OCI-LY7 (cell line): ENCODE measurements around the gene MRPL11. TPM values are rescaled to one million over a fixed set of nuclear protein-coding genes. Genes with fewer than 3 reads are reported as not detected.
A peak's percentile ranks its signal among the peaks of the same experiment; 100 is the strongest.

ENCODE experiments used
- BruUV-seq: library from RNA; stranded (reverse); fragments of 400-500 nt; replicated peaks from 2 replicates; lab custom pipeline; 2021; lab: Mats Ljungman, UMichigan
- CTCF ChIA-PET: fragments of 300-600 bp; sonication (Branson Sonifier 250); formaldehyde crosslinking; loops from one replicate; lab custom pipeline; 2022; ENCODE audit warnings: antibody characterized with exemption; ENCODE audit not compliant: unreplicated experiment; lab: Charles Lee
- POLR2A ChIA-PET: fragments of 300-600 bp; sonication (Branson Sonifier 250); formaldehyde crosslinking; loops from one replicate; lab custom pipeline; 2022; ENCODE audit warnings: antibody characterized with exemption; lab: Charles Lee
- DNase-seq: peaks from one replicate; pipeline ENCODE4 v3.0.0-alpha.2; 2015; ENCODE audit warnings: low spot score
- H2AFZ ChIP-seq: fragments of 200-600 bp; sonication (generic), shearing (Covaris generic); 2 replicates; pipeline ENCODE4 v1.6.1; 2014; ENCODE audit warnings: mild to moderate bottlenecking, antibody characterized with exemption, low read length, moderate library complexity
- H3K27ac ChIP-seq: fragments of 200-600 bp; sonication (generic); 2 replicates; pipeline ENCODE4 v1.5.1; 2014; ENCODE audit warnings: mixed run types, low read depth, mild to moderate bottlenecking, moderate library complexity, low read length, inconsistent platforms; ENCODE audit not compliant: poor library complexity, severe bottlenecking
- H3K36me3 ChIP-seq: fragments of 200-600 bp; sonication (generic); 2 replicates; pipeline ENCODE4 v1.6.1; 2014; ENCODE audit warnings: mild to moderate bottlenecking, antibody characterized with exemption, low read length, moderate library complexity, mixed read lengths; ENCODE audit not compliant: insufficient read depth
- H3K4me1 ChIP-seq: fragments of 200-600 bp; sonication (generic); 2 replicates; pipeline ENCODE4 v1.5.1; 2014; ENCODE audit warnings: mild to moderate bottlenecking, low read length; ENCODE audit not compliant: insufficient read depth, poor library complexity, severe bottlenecking
- H3K4me2 ChIP-seq: fragments of 200-600 bp; sonication (generic); 2 replicates; pipeline ENCODE4 v1.6.1; 2014; ENCODE audit warnings: mild to moderate bottlenecking, low read length
- H3K4me3 ChIP-seq: fragments of 200-600 bp; sonication (generic); 2 replicates; pipeline ENCODE4 v1.5.1; 2014; ENCODE audit warnings: mild to moderate bottlenecking, low read depth, low read length; ENCODE audit not compliant: poor library complexity, severe bottlenecking
- H3K79me2 ChIP-seq: fragments of 200-600 bp; sonication (generic); 2 replicates; pipeline ENCODE4 v1.6.1; 2016; ENCODE audit warnings: low read depth, mild to moderate bottlenecking, low read length, moderate library complexity, mixed read lengths; ENCODE audit not compliant: insufficient read depth
- H3K9me2 ChIP-seq: fragments of 200-600 bp; sonication (generic); 2 replicates; pipeline ENCODE4 v1.6.1; 2016; ENCODE audit warnings: mild to moderate bottlenecking, low read length, mixed read lengths; ENCODE audit not compliant: insufficient read depth
- H3K9me3 ChIP-seq: fragments of 200-600 bp; sonication (generic); 2 replicates; pipeline ENCODE4 v1.6.1; 2014; ENCODE audit warnings: mild to moderate bottlenecking, mixed run types, low read length, mixed read lengths
- H4K20me1 ChIP-seq: fragments of 200-600 bp; sonication (generic); 2 replicates; pipeline ENCODE4 v1.6.1; 2014; ENCODE audit warnings: mild to moderate bottlenecking, antibody characterized with exemption, low read length, moderate library complexity, mixed read lengths; ENCODE audit not compliant: insufficient read depth
- EZH2phosphoT487 ChIP-seq: fragments of 200-600 bp; sonication (generic); IDR thresholded peaks from 2 replicates; pipeline ENCODE4 v1.6.1; 2018; ENCODE audit warnings: low read depth, borderline replicate concordance, mild to moderate bottlenecking, mixed run types, antibody characterized with exemption, low read length, moderate library complexity, mixed read lengths
- intact Hi-C: fragments of 100-400 bp; cut with micrococcal nuclease; formaldehyde crosslinking; loops from one replicate; pipeline ENCODE4 v1.10.0; 2022; ENCODE audit not compliant: unreplicated experiment
- small RNA-seq: library from RNA; depleted of rRNA; stranded (forward); fragments of <200 nt; gene quantifications from one replicate; pipeline ENCODE3, GENCODE V24; 2014
- total RNA-seq, 2 experiments: library from RNA; depleted of rRNA in 1 of 2; stranded (reverse); fragments of >200 nt in 1 of 2; shearing (Covaris generic) in 1 of 2; gene quantifications; 2 replicates each; pipeline ENCODE4 v1.2.3, GENCODE V29; 2014 to 2022
- TF ChIP-seq, protein P1 (sequence below): fragments of 200-600 bp; sonication (generic); conservative IDR thresholded peaks from 2 replicates; pipeline ENCODE4 v1.5.1; 2014; ENCODE audit warnings: mild to moderate bottlenecking, antibody characterized with exemption, low read length, moderate library complexity, mixed read lengths

Gene MRPL11
- total RNA-seq, 2 experiments from 2014 or later: 88.6 to 101 TPM

DNA sequence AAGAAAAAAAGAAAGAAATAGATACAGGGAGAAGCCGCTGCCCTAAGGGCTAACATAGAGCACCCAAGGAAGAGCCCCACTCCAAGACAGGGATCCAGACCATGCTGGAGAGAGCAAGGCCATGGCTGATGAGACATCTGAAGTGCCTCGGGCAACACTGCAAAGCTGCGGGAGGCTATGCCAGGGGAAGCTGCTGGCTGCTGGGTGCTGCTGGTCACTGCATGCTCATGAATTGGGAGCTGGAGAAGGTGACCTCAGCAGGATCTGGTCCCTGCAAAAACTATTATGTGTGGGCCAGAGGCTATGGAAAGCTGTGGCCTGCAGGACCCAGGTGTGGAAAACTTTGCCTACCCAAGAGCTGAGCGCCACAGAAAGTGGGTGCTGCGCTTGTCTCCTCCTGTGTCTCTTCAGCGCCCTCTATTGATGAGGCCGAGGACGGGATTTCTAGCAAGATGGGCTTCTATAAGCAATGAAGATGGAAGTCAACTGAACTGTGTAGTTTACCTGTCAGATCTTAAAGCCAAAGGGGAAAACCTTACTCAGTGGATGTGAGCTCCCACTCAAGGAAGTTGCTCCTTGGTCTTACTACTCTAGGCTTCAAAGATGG, 49.8 kb downstream of the MRPL11 start:
- BruUV-seq: no TSS peak
- no peaks in the 10 kb centered on the region for H3K9me3 ChIP-seq
- intact Hi-C loops: loop anchor here (1.0 kb wide), 1 partner anchor 78 kb away; no protein-coding TSS in a partner anchor
- peaks cover 33% of the 10 kb centered on the region for H3K4me1 ChIP-seq
- H3K9me2 ChIP-seq: no peaks in the 10 kb centered on the region
- POLR2A ChIA-PET: interaction anchor here (0.6 to 1.1 kb wide), 5 partner anchors 9 to 76 kb away, joined by 3 to 5 read pairs (median 3); partner anchors contain the start of gene MRPL11
- H3K27ac ChIP-seq: no peak overlapping the region
- TF ChIP-seq, protein P1, sequence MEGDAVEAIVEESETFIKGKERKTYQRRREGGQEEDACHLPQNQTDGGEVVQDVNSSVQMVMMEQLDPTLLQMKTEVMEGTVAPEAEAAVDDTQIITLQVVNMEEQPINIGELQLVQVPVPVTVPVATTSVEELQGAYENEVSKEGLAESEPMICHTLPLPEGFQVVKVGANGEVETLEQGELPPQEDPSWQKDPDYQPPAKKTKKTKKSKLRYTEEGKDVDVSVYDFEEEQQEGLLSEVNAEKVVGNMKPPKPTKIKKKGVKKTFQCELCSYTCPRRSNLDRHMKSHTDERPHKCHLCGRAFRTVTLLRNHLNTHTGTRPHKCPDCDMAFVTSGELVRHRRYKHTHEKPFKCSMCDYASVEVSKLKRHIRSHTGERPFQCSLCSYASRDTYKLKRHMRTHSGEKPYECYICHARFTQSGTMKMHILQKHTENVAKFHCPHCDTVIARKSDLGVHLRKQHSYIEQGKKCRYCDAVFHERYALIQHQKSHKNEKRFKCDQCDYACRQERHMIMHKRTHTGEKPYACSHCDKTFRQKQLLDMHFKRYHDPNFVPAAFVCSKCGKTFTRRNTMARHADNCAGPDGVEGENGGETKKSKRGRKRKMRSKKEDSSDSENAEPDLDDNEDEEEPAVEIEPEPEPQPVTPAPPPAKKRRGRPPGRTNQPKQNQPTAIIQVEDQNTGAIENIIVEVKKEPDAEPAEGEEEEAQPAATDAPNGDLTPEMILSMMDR: peak; percentile 88
- TF ChIP-seq EZH2phosphoT487: no peak
- no peaks in the 10 kb centered on the region for H3K36me3 ChIP-seq
- DNase-seq: peak; percentile 80
- no peak overlapping the region for H3K4me2 ChIP-seq
- no peaks in the 10 kb centered on the region for H4K20me1 ChIP-seq
- no peak overlapping the region for H2AFZ ChIP-seq
- CTCF ChIA-PET: interaction anchor here (0.8 to 0.9 kb wide), 2 partner anchors 33 to 58 kb away, joined by 3 read pairs; no protein-coding TSS in a partner anchor
- no peak overlapping the region for H3K4me3 ChIP-seq
- no peaks in the 10 kb centered on the region for H3K79me2 ChIP-seq

DNA sequence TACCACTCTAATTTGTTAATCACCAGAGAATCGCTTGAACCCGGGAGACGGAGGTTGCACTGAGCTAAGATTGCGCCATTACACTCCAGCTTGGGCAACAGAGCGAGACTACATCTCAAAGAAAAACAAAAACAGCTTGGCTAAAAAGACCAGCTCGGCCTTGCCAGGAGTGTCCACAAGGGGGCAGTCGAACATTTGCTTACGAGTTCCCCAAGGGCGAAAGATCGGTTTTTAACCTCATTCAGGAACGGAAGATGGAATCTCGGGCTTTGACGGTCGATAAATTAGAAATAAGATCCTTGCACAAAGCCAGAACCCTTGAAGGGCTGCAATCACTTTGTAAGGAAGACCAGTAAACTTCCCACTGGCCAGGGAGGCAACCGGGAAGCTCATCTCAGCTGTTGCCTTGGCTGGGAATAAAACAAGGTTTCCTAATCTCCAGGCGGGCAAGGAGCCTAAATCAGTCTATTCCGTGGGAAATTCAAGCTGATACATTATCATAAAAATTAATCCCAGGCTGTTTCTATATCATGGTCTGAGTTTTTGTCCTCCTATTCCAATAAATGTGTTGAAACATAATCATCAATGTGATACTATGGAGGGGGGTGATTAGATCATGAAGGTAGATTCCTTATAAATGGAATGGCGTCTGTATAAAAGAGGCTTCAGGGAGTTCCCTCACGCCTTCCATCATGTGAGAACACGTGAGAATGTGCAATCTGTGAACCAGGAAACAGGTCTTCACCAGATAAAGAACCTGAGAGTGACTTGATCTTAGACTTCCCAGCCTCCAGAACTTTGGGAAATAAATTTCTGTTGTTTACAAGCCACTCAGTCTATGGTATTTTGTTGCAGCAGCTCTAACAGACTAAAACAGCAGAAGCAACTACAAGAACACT, 52.2 kb downstream of the MRPL11 start:
- intact Hi-C loops: loop anchor here (1.0 to 2.0 kb wide), 3 partner anchors 14 to 44 kb away; no protein-coding TSS in a partner anchor
- TF ChIP-seq, protein P1: peak; percentile 97
- no peak for TF ChIP-seq EZH2phosphoT487
- CTCF ChIA-PET: interaction anchor here (0.8 to 1.5 kb wide), 6 partner anchors 10 to 74 kb away, joined by 3 to 7 read pairs (median 4); partner anchors contain the start of genes MRPL11 and SLC29A2
- no peaks in the 10 kb centered on the region for H3K79me2 ChIP-seq
- H2AFZ ChIP-seq: peak overlapping the region; percentile 89
- peak overlapping the region; percentile 67 for H3K4me2 ChIP-seq
- no peaks in the 10 kb centered on the region for H3K9me2 ChIP-seq
- H3K27ac ChIP-seq: no peak overlapping the region
- POLR2A ChIA-PET: interaction anchor here (0.6 to 1.4 kb wide), 6 partner anchors 9 to 619 kb away, joined by 3 to 8 read pairs (median 4); partner anchors contain the start of genes MRPL11 and SLC29A2
- H3K36me3 ChIP-seq: no peaks in the 10 kb centered on the region
- H3K4me1 ChIP-seq: peaks cover 24% of the 10 kb centered on the region
- H3K9me3 ChIP-seq: no peaks in the 10 kb centered on the region
- peak; percentile 91 for DNase-seq
- H4K20me1 ChIP-seq: no peaks in the 10 kb centered on the region
- no TSS peak for BruUV-seq
- H3K4me3 ChIP-seq: peak overlapping the region; percentile 42

Small RNA genes within 50 kb of the gene (small RNA-seq; reads per million reads assigned to genes)
- gene RF00416 (not detected), gene RNU1-84P (0.21 reads per million)

Other genes starting within 250 kb of the MRPL11 start
- 19.8 and 22.1 TPM in 2 replicates for gene KLC2, start 181.1 kb downstream of the MRPL11 start, total RNA-seq (2014; rRNA removed; shearing (Covaris generic))
- 43.6 and 55.2 TPM in 2 replicates for gene KLC2, start 181.1 kb downstream of the MRPL11 start, total RNA-seq (2022)
- gene RAB1B, start 170.2 kb downstream of the MRPL11 start, total RNA-seq (2014; rRNA removed; shearing (Covaris generic)): 69.2 and 77.7 TPM in 2 replicates
- gene RAB1B, start 170.2 kb downstream of the MRPL11 start, total RNA-seq (2022): 81.8 and 88.1 TPM in 2 replicates
- gene CNIH2, start 160.7 kb downstream of the MRPL11 start, total RNA-seq (2014; rRNA removed; shearing (Covaris generic)): 0.23 and 0.60 TPM in 2 replicates
- 2.7 and 3.5 TPM in 2 replicates for gene CNIH2, start 160.7 kb downstream of the MRPL11 start, total RNA-seq (2022)
- 63.9 and 73.4 TPM in 2 replicates for gene YIF1A, start 149.7 kb downstream of the MRPL11 start, total RNA-seq (2014; rRNA removed; shearing (Covaris generic))
- gene YIF1A, start 149.7 kb downstream of the MRPL11 start, total RNA-seq (2022): 44.9 and 57.2 TPM in 2 replicates
- not detected in 2 replicates for gene TMEM151A, start 147.0 kb downstream of the MRPL11 start, total RNA-seq (2014; rRNA removed; shearing (Covaris generic))
- not detected in 2 replicates for gene TMEM151A, start 147.0 kb downstream of the MRPL11 start, total RNA-seq (2022)
- gene CD248, start 121.8 kb downstream of the MRPL11 start, total RNA-seq (2014; rRNA removed; shearing (Covaris generic)): 0.08 TPM in 1 of 2 replicates, not detected in the other
- 0.18 and 0.46 TPM in 2 replicates for gene CD248, start 121.8 kb downstream of the MRPL11 start, total RNA-seq (2022)
- gene RIN1, start 102.4 kb downstream of the MRPL11 start, total RNA-seq (2014; rRNA removed; shearing (Covaris generic)): 1.2 and 1.6 TPM in 2 replicates
- 2.9 and 3.7 TPM in 2 replicates for gene RIN1, start 102.4 kb downstream of the MRPL11 start, total RNA-seq (2022)
- gene BRMS1, start 93.7 kb downstream of the MRPL11 start, total RNA-seq (2014; rRNA removed; shearing (Covaris generic)): 43.8 and 56.2 TPM in 2 replicates
- 35.9 and 43.1 TPM in 2 replicates for gene BRMS1, start 93.7 kb downstream of the MRPL11 start, total RNA-seq (2022)
- gene B4GAT1, start 91.2 kb downstream of the MRPL11 start, total RNA-seq (2014; rRNA removed; shearing (Covaris generic)): 10.7 and 11.7 TPM in 2 replicates
- gene B4GAT1, start 91.2 kb downstream of the MRPL11 start, total RNA-seq (2022): 9.4 and 9.8 TPM in 2 replicates
- gene SLC29A2, start 67.1 kb downstream of the MRPL11 start, total RNA-seq (2014; rRNA removed; shearing (Covaris generic)): 24.7 and 33.6 TPM in 2 replicates
- 55.6 and 56.4 TPM in 2 replicates for gene SLC29A2, start 67.1 kb downstream of the MRPL11 start, total RNA-seq (2022)
- gene NPAS4, start 17.8 kb downstream of the MRPL11 start, total RNA-seq (2014; rRNA removed; shearing (Covaris generic)): not detected in 2 replicates
- gene NPAS4, start 17.8 kb downstream of the MRPL11 start, total RNA-seq (2022): not detected in 2 replicates
- 7.7 and 8.1 TPM in 2 replicates for gene PELI3, start 28.1 kb upstream of the MRPL11 start, total RNA-seq (2014; rRNA removed; shearing (Covaris generic))
- 4.3 and 4.5 TPM in 2 replicates for gene PELI3, start 28.1 kb upstream of the MRPL11 start, total RNA-seq (2022)
- 40.0 and 47.2 TPM in 2 replicates for gene DPP3, start 41.6 kb upstream of the MRPL11 start, total RNA-seq (2014; rRNA removed; shearing (Covaris generic))
- 53.4 and 60.3 TPM in 2 replicates for gene DPP3, start 41.6 kb upstream of the MRPL11 start, total RNA-seq (2022)
- gene BBS1, start 71.8 kb upstream of the MRPL11 start, total RNA-seq (2014; rRNA removed; shearing (Covaris generic)): 8.7 and 14.7 TPM in 2 replicates
- 15.2 and 15.7 TPM in 2 replicates for gene BBS1, start 71.8 kb upstream of the MRPL11 start, total RNA-seq (2022)
- 11.3 and 11.9 TPM in 2 replicates for gene ZDHHC24, start 107.2 kb upstream of the MRPL11 start, total RNA-seq (2014; rRNA removed; shearing (Covaris generic))
- 33.3 and 35.1 TPM in 2 replicates for gene ZDHHC24, start 107.2 kb upstream of the MRPL11 start, total RNA-seq (2022)
- not detected in 2 replicates for gene ACTN3, start 108.1 kb upstream of the MRPL11 start, total RNA-seq (2014; rRNA removed; shearing (Covaris generic))
- gene ACTN3, start 108.1 kb upstream of the MRPL11 start, total RNA-seq (2022): 0.15 and 0.27 TPM in 2 replicates
- not detected in 2 replicates for gene CTSF, start 129.8 kb upstream of the MRPL11 start, total RNA-seq (2014; rRNA removed; shearing (Covaris generic))
- not detected in 2 replicates for gene CTSF, start 129.8 kb upstream of the MRPL11 start, total RNA-seq (2022)
- 0.13 and 0.26 TPM in 2 replicates for gene CCDC87, start 154.2 kb upstream of the MRPL11 start, total RNA-seq (2014; rRNA removed; shearing (Covaris generic))
- 0.17 and 0.36 TPM in 2 replicates for gene CCDC87, start 154.2 kb upstream of the MRPL11 start, total RNA-seq (2022)
- 31.7 and 32.6 TPM in 2 replicates for gene CCS, start 154.3 kb upstream of the MRPL11 start, total RNA-seq (2014; rRNA removed; shearing (Covaris generic))
- 34.4 and 36.7 TPM in 2 replicates for gene CCS, start 154.3 kb upstream of the MRPL11 start, total RNA-seq (2022)
- 65.8 and 94.6 TPM in 2 replicates for gene RBM14, start 177.8 kb upstream of the MRPL11 start, total RNA-seq (2014; rRNA removed; shearing (Covaris generic))
- 227 and 243 TPM in 2 replicates for gene RBM14, start 177.8 kb upstream of the MRPL11 start, total RNA-seq (2022)
- 66.0 and 93.9 TPM in 2 replicates for gene RBM4, start 199.9 kb upstream of the MRPL11 start, total RNA-seq (2014; rRNA removed; shearing (Covaris generic))
- 139 and 140 TPM in 2 replicates for gene RBM4, start 199.9 kb upstream of the MRPL11 start, total RNA-seq (2022)
- 29.1 and 40.0 TPM in 2 replicates for gene RBM4B, start 239.0 kb upstream of the MRPL11 start, total RNA-seq (2014; rRNA removed; shearing (Covaris generic))
- 38.3 and 39.4 TPM in 2 replicates for gene RBM4B, start 239.0 kb upstream of the MRPL11 start, total RNA-seq (2022)